ENCODE results near the gene CDH8. TPM values are rescaled to one million over a fixed set of nuclear protein-coding genes. Genes with fewer than 3 reads are reported as not detected.
"Not testable (repeated sequence)": the region's sequence is repeated elsewhere in the genome, so short reads cannot be mapped to it uniquely, and the experiment has no call there.

The CDH8 gene
- total RNA-seq, 1 experiment from 2014 or later = 50.5 TPM

- BruUV-seq (replicated peaks) = no TSS peak
- no peaks in the 10 kb centered on the region for H3K9me3 ChIP-seq (ENCODE audit: low read depth, low read length, poor library complexity, severe bottlenecking)
- no peak overlapping the region for H3K27ac ChIP-seq (ENCODE audit: low read depth, low read length, poor library complexity, severe bottlenecking)
- POLR2A ChIA-PET (ENCODE audit: low non-redundant PET) = no interaction called here
- no peak for DNase-seq (ENCODE audit: low spot score)
- TF ChIP-seq CTCF (conservative IDR thresholded peaks at IDR 0.05; ENCODE audit: low read depth, low read length) (no peak), EZH2 (IDR thresholded peaks at IDR 0.05; ENCODE audit: borderline replicate concordance, low read depth, low read length, poor library complexity, severe bottlenecking) (no peak)
- intact Hi-C loops (cut with micrococcal nuclease; ENCODE audit: unreplicated experiment) = no loop called here
- H3K4me1 ChIP-seq (ENCODE audit: insufficient read depth, low read length, poor library complexity, severe bottlenecking) = peaks cover 24% of the 10 kb centered on the region
- H3K4me3 ChIP-seq (ENCODE audit: low read depth, low read length, poor library complexity, severe bottlenecking) = no peak overlapping the region
- no peaks in the 10 kb centered on the region for H3K27me3 ChIP-seq (replicated peaks; ENCODE audit: insufficient read depth, low read depth, low read length, poor library complexity)
- H3K36me3 ChIP-seq (ENCODE audit: insufficient read depth, low read length, poor library complexity, severe bottlenecking) = no peaks in the 10 kb centered on the region
- CTCF ChIA-PET = no interaction called here
Observed at GRCh38 chr16:61812251-61812650, 224.0 kb downstream of the CDH8 start.

GRCh38 chr16:61807551-61807950, 228.7 kb downstream of the CDH8 start:
- no peak for DNase-seq (ENCODE audit: low spot score)
- Histone ChIP-seq H3K27ac (ENCODE audit: low read depth, low read length, poor library complexity, severe bottlenecking) (no peak overlapping the region), H3K4me1 (ENCODE audit: insufficient read depth, low read length, poor library complexity, severe bottlenecking) (no peaks in the 10 kb centered on the region), H3K9me3 (ENCODE audit: low read depth, low read length, poor library complexity, severe bottlenecking) (no peaks in the 10 kb centered on the region), H3K36me3 (ENCODE audit: insufficient read depth, low read length, poor library complexity, severe bottlenecking) (no peaks in the 10 kb centered on the region), H3K4me3 (ENCODE audit: low read depth, low read length, poor library complexity, severe bottlenecking) (no peak overlapping the region), H3K27me3 (replicated peaks; ENCODE audit: insufficient read depth, low read depth, low read length, poor library complexity) (no peaks in the 10 kb centered on the region)
- intact Hi-C loops (cut with micrococcal nuclease; ENCODE audit: unreplicated experiment) = no loop called here
- ChIA-PET CTCF (no interaction called here), POLR2A (ENCODE audit: low non-redundant PET) (no interaction called here)
- no TSS peak for BruUV-seq (replicated peaks)
- no peak for TF ChIP-seq EZH2 (IDR thresholded peaks at IDR 0.05; ENCODE audit: borderline replicate concordance, low read depth, low read length, poor library complexity, severe bottlenecking)
- TF ChIP-seq CTCF (conservative IDR thresholded peaks at IDR 0.05; ENCODE audit: low read depth, low read length) = no peak

GRCh38 chr16:61801217-61801616, 235.0 kb downstream of the CDH8 start:
- BruUV-seq (replicated peaks); intact Hi-C loops (cut with micrococcal nuclease; ENCODE audit: unreplicated experiment); H3K4me1 ChIP-seq (ENCODE audit: insufficient read depth, low read length, poor library complexity, severe bottlenecking); POLR2A ChIA-PET (ENCODE audit: low non-redundant PET); CTCF ChIA-PET; DNase-seq (ENCODE audit: low spot score); H3K27ac ChIP-seq (ENCODE audit: low read depth, low read length, poor library complexity, severe bottlenecking); H3K36me3 ChIP-seq (ENCODE audit: insufficient read depth, low read length, poor library complexity, severe bottlenecking); H3K9me3 ChIP-seq (ENCODE audit: low read depth, low read length, poor library complexity, severe bottlenecking); H3K4me3 ChIP-seq (ENCODE audit: low read depth, low read length, poor library complexity, severe bottlenecking); H3K27me3 ChIP-seq (replicated peaks; ENCODE audit: insufficient read depth, low read depth, low read length, poor library complexity): not testable (repeated sequence)

GRCh38 chr16:61798741-61799140, 237.5 kb downstream of the CDH8 start:
- Histone ChIP-seq H3K27ac (ENCODE audit: low read depth, low read length, poor library complexity, severe bottlenecking) (no peak overlapping the region), H3K4me1 (ENCODE audit: insufficient read depth, low read length, poor library complexity, severe bottlenecking) (no peaks in the 10 kb centered on the region), H3K4me3 (ENCODE audit: low read depth, low read length, poor library complexity, severe bottlenecking) (no peak overlapping the region), H3K27me3 (replicated peaks; ENCODE audit: insufficient read depth, low read depth, low read length, poor library complexity) (no peaks in the 10 kb centered on the region), H3K36me3 (ENCODE audit: insufficient read depth, low read length, poor library complexity, severe bottlenecking) (no peaks in the 10 kb centered on the region), H3K9me3 (ENCODE audit: low read depth, low read length, poor library complexity, severe bottlenecking) (no peaks in the 10 kb centered on the region)
- CTCF ChIA-PET = no interaction called here
- intact Hi-C loops (cut with micrococcal nuclease; ENCODE audit: unreplicated experiment) = no loop called here
- POLR2A ChIA-PET (ENCODE audit: low non-redundant PET) = no interaction called here
- TF ChIP-seq CTCF (conservative IDR thresholded peaks at IDR 0.05; ENCODE audit: low read depth, low read length) (no peak), EZH2 (IDR thresholded peaks at IDR 0.05; ENCODE audit: borderline replicate concordance, low read depth, low read length, poor library complexity, severe bottlenecking) (no peak)
- no TSS peak for BruUV-seq (replicated peaks)
- DNase-seq (ENCODE audit: low spot score) = no peak

All from A673 (cell line).